Keratinocyte (primary cell): ENCODE measurements around the gene TP73.

Experiments
- EZH2 ChIP-seq: IDR thresholded peaks from one replicate; pipeline ENCODE4 v1.6.1; 2012; ENCODE audit warnings: inconsistent platforms, mild to moderate bottlenecking, low read length, moderate library complexity
- TF ChIP-seq, protein P1 (sequence below), 3 experiments: IDR thresholded peaks in 1 of 3; conservative IDR thresholded peaks in 1 of 3; optimal IDR thresholded peaks in 1 of 3; 2 replicates in 2 of 3; 3 replicates in 1 of 3; pipeline versions ENCODE3 to v1.5.1; 2011; ENCODE audit warnings: low read length in 3 of 3, mild to moderate bottlenecking in 3 of 3, moderate library complexity in 2 of 3, control low read depth in 1 of 3, inconsistent platforms in 1 of 3; ENCODE audit not compliant: insufficient read depth in 2 of 3; ENCODE audit errors: extremely low read depth in 1 of 3

DNA sequence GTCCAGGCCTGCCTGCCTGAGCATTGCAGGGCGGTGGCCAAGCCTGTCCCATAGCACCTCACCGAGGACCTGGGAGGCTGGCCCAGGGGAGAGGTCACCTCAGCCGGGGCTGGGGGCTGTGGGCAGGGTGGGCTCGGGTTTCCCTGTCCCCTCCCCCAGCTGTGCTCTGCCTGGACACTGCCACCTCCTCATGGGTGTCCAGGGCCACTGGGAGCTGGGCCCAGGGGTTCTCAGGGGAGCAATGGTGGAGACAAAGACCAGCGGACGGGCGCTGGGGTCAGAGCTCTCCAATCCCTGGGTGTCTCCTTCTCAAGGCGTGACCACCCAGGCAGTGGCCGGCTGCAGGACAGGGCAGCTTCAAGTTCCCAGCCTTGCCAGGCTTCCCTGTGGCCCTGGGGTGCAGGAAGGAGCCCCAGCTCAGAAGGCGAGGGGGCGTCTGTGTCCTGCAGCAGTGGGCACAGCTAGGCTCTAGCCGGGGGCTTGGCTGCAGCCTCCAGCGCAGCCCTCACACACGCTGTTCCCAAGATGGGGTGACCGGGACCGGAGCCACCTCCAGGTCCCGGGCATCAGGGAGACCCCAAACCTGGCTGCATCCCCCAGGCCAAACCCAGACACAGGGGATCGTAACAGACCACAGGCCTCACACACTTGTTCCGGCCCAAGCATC is 29.0 kb downstream of the TP73 start:
- TF ChIP-seq, protein P1, sequence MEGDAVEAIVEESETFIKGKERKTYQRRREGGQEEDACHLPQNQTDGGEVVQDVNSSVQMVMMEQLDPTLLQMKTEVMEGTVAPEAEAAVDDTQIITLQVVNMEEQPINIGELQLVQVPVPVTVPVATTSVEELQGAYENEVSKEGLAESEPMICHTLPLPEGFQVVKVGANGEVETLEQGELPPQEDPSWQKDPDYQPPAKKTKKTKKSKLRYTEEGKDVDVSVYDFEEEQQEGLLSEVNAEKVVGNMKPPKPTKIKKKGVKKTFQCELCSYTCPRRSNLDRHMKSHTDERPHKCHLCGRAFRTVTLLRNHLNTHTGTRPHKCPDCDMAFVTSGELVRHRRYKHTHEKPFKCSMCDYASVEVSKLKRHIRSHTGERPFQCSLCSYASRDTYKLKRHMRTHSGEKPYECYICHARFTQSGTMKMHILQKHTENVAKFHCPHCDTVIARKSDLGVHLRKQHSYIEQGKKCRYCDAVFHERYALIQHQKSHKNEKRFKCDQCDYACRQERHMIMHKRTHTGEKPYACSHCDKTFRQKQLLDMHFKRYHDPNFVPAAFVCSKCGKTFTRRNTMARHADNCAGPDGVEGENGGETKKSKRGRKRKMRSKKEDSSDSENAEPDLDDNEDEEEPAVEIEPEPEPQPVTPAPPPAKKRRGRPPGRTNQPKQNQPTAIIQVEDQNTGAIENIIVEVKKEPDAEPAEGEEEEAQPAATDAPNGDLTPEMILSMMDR (optimal IDR thresholded peaks at IDR 0.05 in 1 of 3, IDR thresholded peaks at IDR 0.05 in 1 of 3, conservative IDR thresholded peaks at IDR 0.05 in 1 of 3; ENCODE audit: extremely low read depth in 1 of 3, insufficient read depth in 2 of 3, low read length in 3 of 3): no peak
- no peak for TF ChIP-seq EZH2
